ENCODE measurements around the gene ARMS2.

Gene ARMS2

DNA sequence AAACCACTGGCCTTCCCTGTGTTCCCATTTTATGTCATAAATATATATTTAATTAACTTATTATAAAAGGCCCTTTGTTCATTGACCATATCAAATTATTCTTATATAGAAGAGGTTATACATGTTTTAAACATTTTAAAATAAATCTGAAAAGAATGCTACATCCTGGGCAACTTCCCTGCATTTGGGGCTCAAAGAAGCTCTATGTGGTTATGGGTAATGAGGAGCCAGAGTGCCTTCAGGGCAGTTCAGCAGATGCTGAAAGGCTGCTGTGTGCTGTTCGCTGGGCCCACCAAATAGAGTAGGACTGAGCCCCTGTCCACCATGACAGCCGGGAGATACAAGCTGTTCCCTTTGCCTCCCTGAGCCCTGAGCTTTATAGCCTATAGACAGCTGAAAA lies 42.8 kb downstream of the ARMS2 start:
- no peak for DNase-seq (ENCODE audit: low read depth)
- TF ChIP-seq, protein P1, sequence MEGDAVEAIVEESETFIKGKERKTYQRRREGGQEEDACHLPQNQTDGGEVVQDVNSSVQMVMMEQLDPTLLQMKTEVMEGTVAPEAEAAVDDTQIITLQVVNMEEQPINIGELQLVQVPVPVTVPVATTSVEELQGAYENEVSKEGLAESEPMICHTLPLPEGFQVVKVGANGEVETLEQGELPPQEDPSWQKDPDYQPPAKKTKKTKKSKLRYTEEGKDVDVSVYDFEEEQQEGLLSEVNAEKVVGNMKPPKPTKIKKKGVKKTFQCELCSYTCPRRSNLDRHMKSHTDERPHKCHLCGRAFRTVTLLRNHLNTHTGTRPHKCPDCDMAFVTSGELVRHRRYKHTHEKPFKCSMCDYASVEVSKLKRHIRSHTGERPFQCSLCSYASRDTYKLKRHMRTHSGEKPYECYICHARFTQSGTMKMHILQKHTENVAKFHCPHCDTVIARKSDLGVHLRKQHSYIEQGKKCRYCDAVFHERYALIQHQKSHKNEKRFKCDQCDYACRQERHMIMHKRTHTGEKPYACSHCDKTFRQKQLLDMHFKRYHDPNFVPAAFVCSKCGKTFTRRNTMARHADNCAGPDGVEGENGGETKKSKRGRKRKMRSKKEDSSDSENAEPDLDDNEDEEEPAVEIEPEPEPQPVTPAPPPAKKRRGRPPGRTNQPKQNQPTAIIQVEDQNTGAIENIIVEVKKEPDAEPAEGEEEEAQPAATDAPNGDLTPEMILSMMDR (IDR thresholded peaks at IDR 0.05; ENCODE audit: insufficient read depth, low read depth, low read length, missing control alignments) = no peak
- no peak overlapping the region for H3K4me3 ChIP-seq (ENCODE audit: low read length)

DNA sequence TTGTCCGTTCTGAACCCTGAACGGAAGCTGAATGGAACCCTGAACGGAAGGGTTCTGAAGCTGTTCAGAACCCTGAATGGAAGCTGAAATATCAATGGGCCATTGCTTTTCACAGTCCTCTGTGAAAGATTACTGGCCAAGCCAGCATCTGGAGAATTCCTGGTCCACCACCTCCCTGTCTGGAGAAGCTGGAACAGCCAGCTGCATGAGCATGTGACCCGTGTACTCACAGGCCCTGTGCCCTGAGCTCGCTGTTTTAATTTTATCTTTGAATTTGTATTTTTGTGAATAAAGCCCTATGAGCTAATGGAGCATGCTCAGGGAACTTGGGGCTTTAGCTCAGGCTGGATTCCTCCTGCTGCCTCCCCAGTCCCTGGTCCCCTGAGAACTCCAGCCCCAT lies 44.1 kb downstream of the ARMS2 start:
- no peak for DNase-seq (ENCODE audit: low read depth)
- no peak overlapping the region for H3K4me3 ChIP-seq (ENCODE audit: low read length)

DNA sequence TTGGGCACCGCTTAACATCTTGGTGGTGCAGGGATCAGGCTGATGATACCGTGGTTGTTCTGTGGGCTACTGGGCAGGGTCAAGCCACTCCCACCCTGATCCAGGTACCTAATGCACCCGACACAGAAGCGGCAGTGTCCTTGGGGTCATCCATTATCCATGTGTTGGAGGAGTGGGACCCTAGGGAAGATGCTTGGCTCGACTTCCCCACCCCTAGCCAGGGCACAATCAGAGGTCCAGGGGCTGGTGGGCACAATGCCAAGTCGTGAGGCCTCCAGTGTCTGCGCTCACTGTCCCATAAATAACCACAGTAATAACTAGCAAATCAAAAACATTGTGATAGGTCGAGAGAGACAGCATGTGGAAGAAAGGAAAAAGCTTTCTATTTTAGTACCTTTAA lies 44.6 kb downstream of the ARMS2 start:
- DNase-seq (ENCODE audit: low read depth) = no peak
- TF ChIP-seq, protein P1 (IDR thresholded peaks at IDR 0.05; ENCODE audit: insufficient read depth, low read depth, low read length, missing control alignments) = no peak
- H3K4me3 ChIP-seq (ENCODE audit: low read length) = no peak overlapping the region

More for the DNA sequence above, 44.1 kb downstream of the ARMS2 start:
- TF ChIP-seq, protein P1 (IDR thresholded peaks at IDR 0.05; ENCODE audit: insufficient read depth, low read depth, low read length, missing control alignments) = no peak

DNA sequence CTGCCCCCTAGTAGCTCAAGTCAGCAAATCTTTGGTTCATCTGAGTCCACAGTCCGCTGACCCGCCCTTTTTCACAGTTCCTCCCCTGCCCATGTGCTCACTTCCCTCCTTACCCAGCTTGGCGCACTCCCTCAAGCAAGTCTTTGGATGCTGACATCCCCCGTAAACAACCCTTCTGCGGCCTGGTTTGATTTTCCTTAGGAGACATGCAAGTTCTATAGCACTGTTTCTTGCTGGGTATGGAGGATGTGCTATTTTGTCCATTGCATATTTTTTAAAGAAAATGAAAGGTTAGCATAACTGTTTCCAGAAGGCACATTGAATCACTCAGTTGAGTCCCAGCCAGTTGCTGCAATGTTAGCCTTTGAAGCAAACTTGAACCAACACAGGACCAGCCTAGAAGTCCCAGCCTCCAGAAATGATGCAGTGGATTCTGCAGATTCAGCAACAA lies 45.1 kb downstream of the ARMS2 start:
- TF ChIP-seq, protein P1 (IDR thresholded peaks at IDR 0.05; ENCODE audit: insufficient read depth, low read depth, low read length, missing control alignments) = no peak
- H3K4me3 ChIP-seq (ENCODE audit: low read length) = no peak overlapping the region
- DNase-seq (ENCODE audit: low read depth) = no peak

DNA sequence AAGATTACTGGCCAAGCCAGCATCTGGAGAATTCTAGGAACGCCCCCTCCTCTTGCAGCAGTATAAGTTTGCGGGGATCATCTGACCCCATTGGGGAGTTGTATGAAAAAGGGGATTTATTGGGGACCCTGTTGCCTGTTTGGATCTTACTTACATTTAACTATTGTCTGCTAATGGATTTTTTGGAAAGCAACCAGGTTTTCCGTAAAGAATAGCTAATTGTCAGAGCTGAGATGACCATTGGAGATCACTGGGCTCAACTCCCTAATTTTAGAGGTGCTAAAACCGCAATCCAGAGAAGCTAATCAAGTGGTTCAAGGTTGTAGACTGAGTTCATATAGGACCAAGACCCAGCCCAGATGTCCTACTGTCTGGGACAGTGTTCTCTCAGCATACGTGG lies 45.7 kb downstream of the ARMS2 start:
- H3K4me3 ChIP-seq (ENCODE audit: low read length) = no peak overlapping the region
- TF ChIP-seq, protein P1 (IDR thresholded peaks at IDR 0.05; ENCODE audit: insufficient read depth, low read depth, low read length, missing control alignments) = no peak
- no peak for DNase-seq (ENCODE audit: low read depth)

DNA sequence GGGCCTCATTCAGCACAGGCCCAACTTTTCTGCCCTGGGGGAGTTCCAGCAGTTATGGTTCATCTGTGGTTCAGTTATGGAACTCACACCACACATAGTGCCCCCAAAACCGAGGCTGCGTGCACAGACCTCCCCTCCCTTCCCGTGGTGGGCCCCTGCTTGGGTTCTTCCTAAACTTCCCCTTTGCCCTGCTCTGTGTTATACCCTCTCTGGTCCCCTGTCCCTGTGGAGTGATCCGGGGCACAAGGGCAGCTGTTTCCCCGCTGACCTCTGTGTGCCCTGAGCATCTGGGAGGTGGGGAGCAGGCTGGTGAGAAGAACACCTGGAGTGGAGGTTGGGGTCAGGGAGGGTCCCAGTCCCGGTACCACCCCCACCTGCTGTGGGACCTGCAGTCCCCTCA lies 46.3 kb downstream of the ARMS2 start:
- H3K4me3 ChIP-seq (ENCODE audit: low read length) = no peak overlapping the region
- TF ChIP-seq, protein P1 (IDR thresholded peaks at IDR 0.05; ENCODE audit: insufficient read depth, low read depth, low read length, missing control alignments) = no peak

DNA sequence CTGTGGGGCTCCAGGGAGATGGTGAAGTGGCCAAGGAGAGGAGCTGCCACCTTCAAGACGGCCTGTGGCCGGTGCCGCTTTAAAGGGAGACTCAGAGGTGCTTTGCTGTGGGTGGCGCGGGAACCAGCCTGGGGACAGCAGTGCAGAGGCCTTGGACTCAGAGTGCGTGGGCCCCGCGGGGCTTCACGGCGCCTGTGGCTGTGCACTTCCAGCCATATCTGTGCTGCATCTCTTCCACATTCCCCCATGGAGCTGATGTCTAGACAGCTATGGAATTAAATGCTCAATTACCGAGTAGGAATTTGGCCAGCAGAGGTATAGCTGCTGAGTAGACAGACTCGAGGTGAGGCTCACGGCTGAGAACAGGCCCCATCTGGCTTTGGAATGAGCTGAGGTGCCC lies 48.6 kb downstream of the ARMS2 start:
- DNase-seq (ENCODE audit: low read depth) = no peak
- TF ChIP-seq, protein P1 (IDR thresholded peaks at IDR 0.05; ENCODE audit: insufficient read depth, low read depth, low read length, missing control alignments) = no peak
- H3K4me3 ChIP-seq (ENCODE audit: low read length) = no peak overlapping the region

More for the DNA sequence above, 46.3 kb downstream of the ARMS2 start:
- DNase-seq (ENCODE audit: low read depth) = no peak

Data from epithelial cell of esophagus (primary cell).